CD4-positive, alpha-beta T cell treated with Interleukin-17A for 4 hours (primary cell): ENCODE measurements around the gene CDKN2AIP.
"Not testable (repeated sequence)": the region's sequence is repeated elsewhere in the genome, so short reads cannot be mapped to it uniquely, and the experiment has no call there.

ENCODE experiments used
- DNase-seq: peaks from one replicate; pipeline ENCODE4 v3.0.0-alpha.2; 2020; ENCODE audit warnings: mixed read lengths

CDKN2AIP gene

DNA sequence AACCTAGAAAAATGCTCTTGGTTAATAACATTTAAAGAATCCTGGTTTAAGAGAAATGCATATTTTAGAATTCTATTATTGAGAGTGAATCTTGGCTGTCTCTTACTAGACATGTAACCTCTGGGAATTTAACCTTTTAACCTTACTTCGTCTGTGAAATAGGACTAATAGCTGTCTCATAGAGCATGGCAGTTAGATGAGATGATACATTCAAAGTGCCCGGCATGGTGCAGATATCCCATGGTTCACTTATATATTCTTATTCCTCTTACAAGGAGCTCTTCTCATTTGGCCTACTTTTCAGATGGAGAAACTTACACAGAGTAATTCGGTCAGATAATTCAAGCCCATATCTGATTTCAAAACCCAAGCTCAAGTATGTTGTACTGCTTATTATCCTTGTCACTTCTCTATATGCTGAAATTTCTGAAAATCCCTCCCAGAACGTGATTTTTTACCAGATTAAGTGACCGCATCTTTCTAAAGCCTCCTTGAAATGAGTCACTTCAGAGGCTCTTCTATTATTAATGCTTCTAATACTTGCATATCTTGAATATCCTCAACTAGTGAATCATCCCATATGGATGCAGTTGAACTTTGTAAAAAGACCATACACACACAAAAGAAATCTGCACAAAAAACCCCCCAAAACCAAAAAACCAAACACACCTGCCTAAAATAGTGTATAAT, 4.9 kb downstream of the CDKN2AIP start:
- no peak for DNase-seq

DNA sequence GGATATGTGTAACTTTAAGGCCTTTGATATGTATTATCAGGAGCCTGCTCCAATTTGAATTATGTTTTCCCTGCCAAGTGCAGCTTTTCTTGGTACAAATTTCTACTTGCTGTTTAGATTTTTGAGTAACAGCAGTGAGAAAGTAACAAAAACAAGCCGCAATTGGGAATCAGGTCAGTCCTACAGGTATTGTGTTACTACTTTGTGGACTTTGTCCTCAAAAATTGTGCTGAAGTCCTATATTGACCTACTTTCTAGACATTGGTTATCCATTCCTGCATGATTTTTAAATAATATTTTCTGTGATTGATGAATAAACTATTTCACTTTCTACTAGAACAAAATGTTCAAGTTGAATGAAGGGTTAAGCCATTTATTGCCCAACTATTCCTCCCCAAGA, 5.7 kb downstream of the CDKN2AIP start:
- no peak for DNase-seq

- DNase-seq: no peak
Observed at GRCh38 chr4:183455431-183456195, 11.2 kb downstream of the CDKN2AIP start.

DNA sequence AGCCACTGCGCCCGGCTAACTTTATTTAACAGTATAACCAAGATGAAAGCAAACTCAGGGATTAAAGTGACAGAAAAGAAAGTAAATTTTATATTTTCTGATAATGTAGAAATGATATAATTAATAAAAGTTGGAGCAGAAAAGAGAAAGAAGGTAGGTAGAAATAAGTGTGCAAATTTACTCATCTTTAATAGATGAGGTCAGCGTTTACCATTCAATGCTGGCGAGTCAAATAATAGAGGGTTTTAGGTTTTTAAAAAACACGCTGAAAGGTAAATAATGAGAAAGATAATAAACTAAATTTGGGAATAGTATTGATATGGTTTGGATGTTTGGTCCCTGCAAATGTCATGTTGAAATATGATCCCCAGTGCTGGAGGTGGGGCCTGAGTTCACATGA, 13.6 kb downstream of the CDKN2AIP start:
- DNase-seq: no peak

- not testable (repeated sequence) for DNase-seq
Observed at GRCh38 chr4:183463903-183464619, 19.6 kb downstream of the CDKN2AIP start.

DNA sequence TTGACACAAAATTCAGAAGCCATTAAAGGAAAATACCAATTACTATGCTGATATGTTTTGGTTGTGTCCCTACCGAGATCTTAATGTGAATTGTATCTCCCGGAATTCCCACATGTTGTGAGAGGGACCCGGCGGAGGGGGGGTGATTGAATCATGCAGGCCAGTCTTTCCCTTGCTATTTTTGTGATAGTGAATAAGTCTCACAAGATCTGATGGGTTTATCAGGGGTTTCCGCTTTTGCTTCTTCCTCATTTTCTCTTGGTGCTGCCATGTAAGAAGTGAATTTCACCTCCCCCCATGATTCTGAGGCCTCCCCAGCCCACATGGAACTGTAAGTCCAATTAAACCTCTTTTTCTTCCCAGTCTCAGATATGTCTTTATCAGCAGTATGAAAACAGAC, 21.4 kb downstream of the CDKN2AIP start:
- not testable (repeated sequence) for DNase-seq

DNA sequence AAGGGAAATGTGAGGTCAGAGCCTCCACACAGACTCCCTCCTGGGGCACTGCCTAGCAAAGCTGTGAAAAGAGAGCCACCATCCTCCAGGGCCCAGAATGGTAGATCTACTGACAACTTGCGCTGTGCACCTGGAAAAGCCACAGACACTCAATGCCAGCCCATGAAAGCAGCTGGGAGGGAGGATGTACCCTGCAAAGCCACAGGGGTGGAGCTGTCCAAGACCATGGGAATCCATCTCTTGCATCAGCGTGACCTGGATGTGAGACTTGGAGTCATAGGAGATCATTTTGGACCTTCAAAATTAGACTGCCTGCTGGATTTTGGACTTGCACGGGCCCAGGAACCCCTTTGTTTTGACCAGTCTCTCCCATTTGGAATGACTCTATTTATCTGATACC, 22.8 kb downstream of the CDKN2AIP start:
- DNase-seq: no peak

- no peak for DNase-seq
Observed at GRCh38 chr4:183468210-183469095, 24.0 kb downstream of the CDKN2AIP start.

DNA sequence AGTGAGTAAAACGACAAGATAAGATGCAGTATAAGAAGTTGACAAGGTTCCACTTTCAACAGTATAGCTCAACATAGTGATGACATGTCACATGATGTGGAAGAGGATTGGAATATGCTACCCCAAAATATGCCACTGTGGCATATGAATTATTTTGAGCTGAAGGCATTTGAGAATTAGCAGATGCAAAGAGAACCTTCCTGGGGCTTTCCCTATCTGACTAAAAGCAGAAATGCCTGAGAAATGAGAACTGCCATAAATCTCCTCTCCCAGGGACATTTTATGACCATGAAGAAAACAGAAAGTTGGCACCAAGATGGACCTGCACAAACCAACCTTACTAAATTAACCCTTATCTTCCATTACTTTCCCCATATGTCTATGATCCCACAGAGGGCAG, 24.8 kb downstream of the CDKN2AIP start:
- no peak for DNase-seq

- DNase-seq: no peak
Observed at GRCh38 chr4:183469936-183470335, 25.5 kb downstream of the CDKN2AIP start.

DNA sequence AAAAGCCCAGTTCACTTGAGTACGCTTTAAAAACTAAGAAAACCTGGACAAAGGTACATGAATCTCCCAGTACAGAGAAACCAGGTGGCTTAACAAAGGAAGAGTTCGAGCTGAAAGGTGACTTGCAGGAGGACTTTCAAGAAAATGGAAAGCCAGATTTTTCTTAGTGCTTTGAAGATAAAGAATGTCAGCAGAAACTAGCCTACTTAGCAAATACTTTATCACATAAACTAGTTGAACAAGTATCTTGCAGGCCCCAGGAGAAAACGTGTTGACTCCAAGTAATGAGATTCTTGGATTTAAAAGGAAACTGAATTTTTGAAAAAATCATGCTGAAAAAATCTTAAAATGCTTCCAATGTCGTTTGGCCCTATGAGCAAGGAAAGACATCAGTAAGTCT, 26.4 kb downstream of the CDKN2AIP start:
- no peak for DNase-seq

DNA sequence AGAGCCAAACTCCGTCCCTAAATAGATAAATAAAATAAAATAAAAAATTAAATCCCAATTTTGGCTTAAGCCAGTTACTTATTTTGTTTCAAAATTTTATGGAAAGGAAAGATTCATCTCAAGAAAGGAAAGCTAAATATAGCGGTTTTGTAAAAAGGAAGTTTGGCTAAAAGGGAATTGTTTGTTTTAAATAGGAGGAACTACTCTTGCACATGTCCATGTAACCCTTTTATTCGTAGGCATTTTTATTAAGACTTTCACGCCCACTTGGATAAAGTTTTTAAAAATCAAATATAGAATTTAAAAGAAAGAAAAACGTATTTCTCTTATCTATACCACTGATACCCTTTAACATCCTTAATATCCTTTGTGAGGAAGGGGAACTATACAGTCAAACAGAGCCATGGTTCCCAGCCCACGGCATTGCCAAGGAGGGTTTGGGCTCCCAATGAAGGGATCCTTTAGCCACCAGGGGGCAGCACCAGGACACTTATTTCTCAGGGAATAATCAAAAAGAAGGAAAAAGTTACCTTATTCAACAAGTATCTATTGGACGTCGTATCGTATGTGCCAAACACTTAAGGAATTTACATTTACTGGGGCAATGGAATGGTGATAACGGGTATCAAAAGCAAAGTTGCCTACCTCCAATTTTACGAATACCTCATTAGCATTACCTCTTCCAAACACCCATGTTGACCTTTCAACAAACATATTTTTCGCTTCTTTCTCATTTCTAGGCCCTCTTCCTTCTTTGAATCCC, 27.7 kb downstream of the CDKN2AIP start:
- DNase-seq: peak; percentile 92

DNA sequence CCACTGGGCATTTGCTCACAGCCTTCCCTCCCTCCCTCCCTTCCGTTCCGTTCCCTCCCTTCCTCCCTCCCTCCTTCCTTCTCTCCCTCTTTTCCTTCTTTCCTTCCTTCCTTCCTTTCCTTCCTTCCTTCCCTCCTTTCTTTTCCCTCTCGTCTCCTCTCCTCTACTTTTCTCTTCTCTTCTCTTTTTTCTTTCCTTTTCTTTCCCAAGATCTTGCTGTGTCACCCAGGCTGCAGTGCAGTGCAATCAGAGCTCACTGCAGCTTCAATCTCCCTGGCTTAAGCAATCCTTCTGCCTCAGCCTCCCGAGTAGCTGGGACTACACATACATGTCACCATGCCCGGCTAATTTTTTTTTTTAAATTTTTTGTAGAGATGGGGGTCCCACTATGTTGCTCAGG, 33.7 kb downstream of the CDKN2AIP start:
- no peak for DNase-seq

DNA sequence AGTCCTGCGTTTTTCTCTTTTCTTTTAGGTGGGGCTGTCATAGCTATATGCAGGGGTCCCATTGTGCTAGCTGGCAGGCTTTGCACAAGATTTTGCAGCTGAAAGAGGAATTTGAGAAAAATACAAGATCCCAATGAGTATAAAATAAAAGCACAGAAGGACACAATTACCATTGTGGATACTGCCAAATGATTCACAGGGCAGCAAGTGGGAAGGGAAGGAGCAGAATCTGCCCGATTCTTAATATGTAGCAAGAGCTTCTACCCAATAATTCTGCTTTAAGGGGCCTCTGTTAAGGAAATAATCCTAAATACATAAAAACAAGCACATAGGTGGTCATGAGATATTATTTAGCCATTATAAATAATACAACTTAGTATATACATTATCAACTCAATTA, 34.5 kb downstream of the CDKN2AIP start:
- DNase-seq: no peak

DNA sequence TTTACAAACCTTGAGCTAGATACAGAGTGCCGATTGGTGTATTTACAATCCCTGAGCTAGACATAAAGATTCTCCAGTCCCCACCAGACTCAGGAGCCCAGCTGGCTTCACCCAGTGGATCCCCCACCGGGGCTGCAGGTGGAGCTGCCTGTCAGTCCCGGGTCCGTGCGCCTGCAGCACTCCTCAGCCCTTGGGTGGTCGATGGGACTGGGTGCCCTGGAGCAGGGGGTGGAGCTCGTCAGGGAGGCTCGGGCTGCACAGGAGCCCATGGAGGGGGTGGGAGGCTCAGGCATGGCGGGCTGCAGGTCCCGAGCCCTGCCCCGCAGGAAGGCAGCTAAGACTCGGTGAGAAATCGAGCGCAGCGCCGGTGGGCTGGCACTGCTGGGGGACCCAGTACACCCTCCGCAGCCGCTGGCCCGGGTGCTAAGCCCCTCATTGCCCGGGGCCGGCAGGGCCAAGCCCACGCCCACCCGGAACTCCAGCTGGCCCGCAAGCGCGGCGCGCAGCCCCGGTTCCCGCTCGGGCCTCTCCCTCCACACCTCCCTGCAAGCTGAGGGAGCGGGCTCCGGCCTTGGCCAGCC, 38.2 kb downstream of the CDKN2AIP start:
- DNase-seq: not testable (repeated sequence)

DNA sequence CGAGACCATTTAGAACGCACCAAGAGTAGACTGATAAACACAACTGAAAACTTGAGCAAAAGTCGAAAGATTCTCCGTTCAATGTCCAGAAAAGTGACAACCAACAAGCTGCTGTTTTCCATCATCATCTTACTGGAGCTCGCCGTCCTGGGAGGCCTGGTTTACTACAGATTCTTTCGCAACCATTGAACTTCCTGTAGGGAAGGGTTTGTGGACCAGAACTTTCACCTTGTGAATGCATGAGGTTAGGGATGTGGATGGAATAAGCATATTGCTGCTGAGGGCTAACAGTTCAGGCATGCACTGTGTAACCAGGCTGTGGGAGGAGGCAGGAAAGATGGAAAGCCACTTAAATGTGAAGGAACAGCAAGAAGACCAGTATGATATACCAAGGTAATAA, 39.6 kb downstream of the CDKN2AIP start:
- no peak for DNase-seq

DNA sequence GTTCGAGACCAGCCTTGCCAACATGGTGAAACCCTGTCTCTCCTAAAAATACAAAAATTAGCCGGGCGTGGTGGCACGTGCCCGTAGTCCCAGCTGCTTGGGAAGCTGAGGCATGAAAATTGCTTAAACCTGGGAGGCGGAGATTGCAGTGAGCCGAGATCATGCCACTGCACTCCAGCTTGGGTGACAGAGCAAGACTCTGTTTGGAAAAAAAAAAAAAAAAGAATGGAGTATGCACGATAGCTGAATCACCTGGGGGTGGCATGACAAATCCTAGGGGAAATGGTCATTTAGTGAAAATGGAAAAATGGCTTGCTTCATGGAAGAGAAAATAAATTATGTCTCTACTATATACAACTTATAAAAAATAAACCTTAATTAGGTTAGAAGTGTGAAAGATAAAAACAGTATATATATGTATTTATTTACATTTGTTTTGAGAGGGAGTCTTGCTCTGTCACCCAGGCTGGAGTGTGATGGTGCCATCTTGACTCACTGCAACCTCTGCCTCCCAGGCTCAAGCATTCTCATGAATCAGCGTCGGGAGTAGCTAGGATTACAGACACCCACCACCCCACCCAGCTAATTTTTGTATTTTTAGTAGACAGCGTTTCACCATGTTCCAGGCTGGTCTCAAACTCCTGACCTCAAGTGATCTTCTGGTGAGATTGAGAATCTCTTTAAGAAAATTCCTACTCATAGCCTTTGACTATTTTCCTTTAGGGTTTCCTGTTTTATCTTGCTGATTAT, 41.1 kb downstream of the CDKN2AIP start:
- no peak for DNase-seq

GRCh38 chr4:183492791-183493222, 48.4 kb downstream of the CDKN2AIP start:
- DNase-seq: no peak

DNA sequence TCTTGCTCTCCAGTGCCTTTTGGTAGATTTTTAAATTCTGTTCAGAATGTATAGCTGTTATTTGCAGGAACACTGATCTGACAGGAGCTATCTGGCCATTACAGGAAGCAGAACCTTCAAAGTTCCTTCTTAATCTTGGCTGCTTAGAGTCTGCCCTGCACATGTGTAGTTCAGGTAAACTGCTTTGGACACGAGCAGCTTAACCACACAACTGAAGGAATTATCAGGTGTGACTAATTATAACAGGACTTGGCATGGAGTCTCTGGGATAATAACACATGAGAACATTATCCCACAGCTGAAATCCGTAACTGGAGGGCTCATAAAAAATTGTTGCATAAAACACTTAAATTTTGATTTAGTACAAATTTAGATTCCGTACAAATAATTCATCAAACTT, 48.8 kb downstream of the CDKN2AIP start:
- DNase-seq: no peak

DNA sequence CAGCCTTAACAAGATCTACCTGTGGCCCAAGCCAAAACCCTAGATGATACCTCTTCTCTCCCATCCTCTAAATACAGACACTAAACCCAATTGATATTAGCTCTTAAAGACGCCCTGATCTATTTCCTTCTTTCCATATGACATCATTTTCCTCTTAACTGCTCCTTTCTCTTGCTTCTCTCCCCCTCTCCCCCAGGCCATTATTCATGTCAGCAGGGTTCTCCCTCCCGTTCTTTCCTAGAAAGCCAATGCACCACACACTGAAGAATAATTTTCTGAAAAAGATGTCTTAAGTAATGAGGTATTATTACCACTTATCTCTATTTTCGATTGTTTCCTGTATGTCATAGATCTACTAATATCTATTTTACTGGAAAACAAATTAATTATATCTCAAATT, 50.7 kb downstream of the CDKN2AIP start:
- DNase-seq: no peak
